ENCODE measurements around the gene UBQLN1.
"Not testable (repeated sequence)": the region's sequence is repeated elsewhere in the genome, so short reads cannot be mapped to it uniquely, and the experiment has no call there.

The UBQLN1 gene

GRCh38 chr9:83630938-83631457 lies 76.8 kb downstream of the UBQLN1 start:
- no peak for DNase-seq

DNA sequence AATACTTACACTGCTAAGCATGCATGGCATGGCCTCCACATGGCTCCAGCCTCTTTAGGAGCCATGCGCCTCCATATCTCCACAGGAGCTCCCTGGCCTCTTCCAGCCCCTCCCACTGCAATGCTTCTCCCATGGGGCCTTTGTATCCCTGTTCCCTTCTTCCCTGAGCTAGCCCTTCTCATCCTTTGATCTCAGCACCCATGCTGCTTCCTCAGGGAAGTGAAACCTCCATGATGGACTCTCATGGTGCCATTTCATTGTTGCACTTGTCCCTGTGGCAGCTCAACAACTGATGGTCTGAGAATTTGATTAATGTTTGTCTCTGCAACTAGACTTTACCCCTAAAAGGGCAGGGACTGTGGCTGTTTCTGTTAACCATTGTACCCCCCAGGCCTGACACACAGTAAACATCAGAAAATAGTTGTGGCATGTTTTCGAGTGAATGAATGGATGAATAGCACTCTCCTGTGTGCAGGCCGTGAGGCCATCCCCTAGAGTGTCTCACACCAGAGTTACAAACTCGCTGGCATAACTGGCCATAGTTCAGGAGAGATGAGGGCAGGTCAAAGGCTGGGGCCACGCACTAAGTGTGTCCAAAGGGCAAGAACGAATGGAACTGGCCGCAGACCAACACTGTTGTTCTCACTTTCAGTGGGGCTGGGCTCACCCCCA lies 78.2 kb downstream of the UBQLN1 start:
- no peak for DNase-seq

DNA sequence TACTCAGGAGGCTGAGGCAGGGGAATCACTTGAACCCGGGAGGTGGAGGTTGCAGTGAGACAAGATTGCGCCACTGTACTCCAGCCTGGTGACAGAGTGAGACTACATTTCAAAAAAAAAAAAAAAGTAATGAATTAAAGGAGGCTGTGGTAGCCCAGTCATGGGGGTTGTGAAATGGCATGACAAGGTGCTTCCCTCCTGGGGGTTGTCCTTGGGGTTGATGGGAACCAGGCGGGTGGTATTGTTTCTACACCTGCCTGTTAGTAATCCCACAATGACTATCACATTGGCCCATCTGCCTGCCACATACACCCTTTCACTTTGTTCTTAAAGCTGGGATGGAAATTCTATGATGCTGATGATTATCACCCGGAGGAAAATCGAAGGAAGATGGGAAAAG lies 79.2 kb downstream of the UBQLN1 start:
- no peak for DNase-seq

GRCh38 chr9:83625178-83625577 lies 82.6 kb downstream of the UBQLN1 start:
- DNase-seq, result no peak

- no peak for DNase-seq
These were observed 84.1 kb downstream of the UBQLN1 start for GRCh38 chr9:83623679-83624076.

- DNase-seq, result peak; percentile 58
These were observed 84.6 kb downstream of the UBQLN1 start, which contains the start of gene IDNK for GRCh38 chr9:83622939-83623678. Gene IDNK, plus strand, starts transcription at chr9:83623143. Its CDS starts 29 bp downstream, at chr9:83623172.

DNA sequence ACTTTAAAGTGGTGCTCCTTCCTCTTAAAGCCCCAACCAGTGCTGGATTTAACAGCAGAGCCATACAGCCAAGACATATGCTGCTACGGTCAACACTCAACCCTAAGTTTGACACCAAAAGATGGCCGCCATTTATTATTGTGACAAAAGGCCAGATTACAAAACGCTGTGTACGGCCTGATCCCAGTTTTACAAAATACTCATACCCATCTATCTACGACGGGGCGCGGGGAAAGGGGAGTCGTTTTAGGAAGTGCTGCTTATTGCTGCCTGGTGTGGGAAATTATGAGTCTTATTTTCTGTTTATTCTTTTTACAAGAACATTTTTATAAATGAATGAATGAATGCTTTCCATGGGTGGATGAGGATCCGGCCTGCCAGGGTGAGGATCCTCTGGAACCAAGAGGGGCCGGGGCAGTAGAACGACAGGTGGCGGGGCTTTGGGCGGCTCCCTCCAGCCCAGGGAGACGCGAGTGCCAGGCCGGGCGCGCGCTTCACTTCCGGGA lies 85.3 kb downstream of the UBQLN1 start:
- DNase-seq, result peak; percentile 62

- DNase-seq, result peak; percentile 23
These were observed 86.7 kb downstream of the UBQLN1 start for GRCh38 chr9:83620841-83621636.

GRCh38 chr9:83617299-83617698 lies 90.5 kb downstream of the UBQLN1 start:
- no peak for DNase-seq

DNA sequence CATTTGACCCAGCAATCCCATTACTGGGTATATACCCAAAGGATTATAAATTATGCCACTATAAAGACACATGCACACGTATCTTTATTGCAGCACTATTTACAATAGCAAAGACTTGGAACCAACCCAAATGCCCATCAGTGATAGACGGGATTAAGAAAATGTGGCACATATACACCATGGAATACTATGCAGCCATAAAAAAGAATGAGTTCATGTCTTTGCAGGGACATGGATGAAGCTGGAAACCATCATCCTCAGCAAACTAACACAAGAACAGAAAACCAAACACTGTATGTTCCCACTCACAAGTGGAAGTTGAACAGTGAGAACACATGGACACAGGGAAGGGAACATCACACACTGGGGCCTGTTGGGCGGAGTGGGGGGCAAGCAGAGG lies 94.5 kb downstream of the UBQLN1 start:
- not testable (repeated sequence) for DNase-seq

Data from stimulated activated CD4-positive, alpha-beta T cell treated with anti-CD3 and anti-CD28 coated beads, Interleukin-12 subunit alpha, Interleukin-12 subunit beta, amount 100 ng/mL, for 4 hours (primary cell).